ENCODE measurements around the gene SLIT3. TPM values are rescaled to one million over a fixed set of nuclear protein-coding genes. Genes with fewer than 3 reads are reported as not detected.

The SLIT3 gene
- total and polyA plus RNA-seq, 9 of the 15 experiments (the other 6 are each of a cell fraction or from before 2014, with no cell fraction given): 0.01 to 0.04 TPM; not detected in 7

DNA sequence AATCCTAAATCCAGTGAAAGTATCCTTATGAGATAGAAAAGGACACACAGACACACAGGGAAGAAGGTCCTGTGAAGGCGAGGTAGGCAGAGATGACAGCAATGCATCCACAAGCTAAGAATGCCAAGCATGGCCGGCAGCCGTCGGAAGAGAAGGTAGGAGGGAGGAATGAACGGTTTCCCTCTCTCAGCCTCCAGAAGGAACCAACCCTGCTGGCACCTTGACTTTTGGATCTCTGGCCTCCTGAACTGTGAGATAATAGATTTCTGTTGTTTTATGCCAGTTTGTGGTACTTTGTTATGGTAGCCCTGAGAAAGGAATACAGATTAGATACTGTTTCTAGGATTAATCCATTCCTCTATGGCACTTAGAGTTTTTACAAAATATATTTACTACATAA is 645.6 kb downstream of the SLIT3 start:
- H3K36me3 ChIP-seq (ENCODE audit: control insufficient read depth, insufficient read depth, low read length): no peaks in the 10 kb centered on the region
- no peaks in the 10 kb centered on the region for H3K79me2 ChIP-seq (ENCODE audit: control insufficient read depth, insufficient read depth, low read length)
- H2AFZ ChIP-seq (ENCODE audit: low read depth, low read length): no peak overlapping the region
- no peaks in the 10 kb centered on the region for H3K9me3 ChIP-seq (replicated peaks; ENCODE audit: control insufficient read depth, insufficient read depth, low read depth, low read length)
- no peak overlapping the region for H3K9ac ChIP-seq (ENCODE audit: insufficient read depth in 1 of 2, low read depth in 2 of 2, low read length in 2 of 2)
- H3K27ac ChIP-seq (ENCODE audit: extremely low read depth, low read depth, low read length): no peak overlapping the region
- in situ Hi-C loops (cut with MboI): loop anchor here (25.0 kb wide), 1 partner anchor 393 kb away; no protein-coding TSS in a partner anchor
- no TSS peak for BruUV-seq (replicated peaks)
- H3K4me1 ChIP-seq (replicated peaks in 1 of 2; ENCODE audit: control insufficient read depth in 2 of 2, insufficient read depth in 2 of 2, low read length in 2 of 2): peaks cover 0 to 23% of the 10 kb centered on the region in 2 experiments; a peak in 2 of 5 replicates
- no peaks in the 10 kb centered on the region for H3K27me3 ChIP-seq (ENCODE audit: control insufficient read depth in 2 of 2, insufficient read depth in 2 of 2, low read length in 2 of 2)
- CTCF ChIA-PET (ENCODE audit: low intra/inter-chr PET ratio): no interaction called here
- 58% methylated on average over 5 of the region's 5 CpGs for WGBS (ENCODE audit: insufficient coverage, low coverage, missing lambda C conversion rate)
- intact Hi-C loops (cut with micrococcal nuclease): no loop called here
- DNase-seq (ENCODE audit: extremely low read depth in 1 of 4, low spot score in 3 of 4): no peak
- TF ChIP-seq ZFP30 (CRISPR knock-in tag; IDR thresholded peaks at IDR 0.05; ENCODE audit: borderline replicate concordance) (no peak), MYNN (IDR thresholded peaks at IDR 0.05) (no peak), MYNN (CRISPR knock-in tag; IDR thresholded peaks at IDR 0.05) (no peak), ZNF696 (CRISPR knock-in tag; conservative IDR thresholded peaks at IDR 0.05) (no peak)
- TF ChIP-seq, protein P1, sequence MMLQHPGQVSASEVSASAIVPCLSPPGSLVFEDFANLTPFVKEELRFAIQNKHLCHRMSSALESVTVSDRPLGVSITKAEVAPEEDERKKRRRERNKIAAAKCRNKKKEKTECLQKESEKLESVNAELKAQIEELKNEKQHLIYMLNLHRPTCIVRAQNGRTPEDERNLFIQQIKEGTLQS (IDR thresholded peaks at IDR 0.05): no peak
- TF ChIP-seq, protein P1 (CRISPR knock-in tag; conservative IDR thresholded peaks at IDR 0.05): no peak
- POLR2A ChIA-PET: no interaction called here
- no peaks in the 10 kb centered on the region for H4K20me1 ChIP-seq (replicated peaks; ENCODE audit: control insufficient read depth, insufficient read depth, low read length)
- no peaks in the 10 kb centered on the region for H3K9me1 ChIP-seq (ENCODE audit: control insufficient read depth, insufficient read depth, low read length)
- FAIRE-seq: peak; percentile 37
- ATAC-seq: no peak
- H3K4me2 ChIP-seq (ENCODE audit: insufficient read depth, low read length): no peak overlapping the region
- no peak overlapping the region for H3K4me3 ChIP-seq
